ENCODE measurements around the gene DBT.

The DBT gene

GRCh38 chr1:100184536-100184935, 65.1 kb downstream of the DBT start:
- DNase-seq = no peak

- DNase-seq = no peak
Observed at GRCh38 chr1:100183370-100183769, 66.3 kb downstream of the DBT start.

GRCh38 chr1:100178091-100178490, 71.5 kb downstream of the DBT start, which contains the start of gene LRRC39:
Gene LRRC39, minus strand, starts transcription at chr1:100178256. Its CDS starts 9,740 bp downstream, at chr1:100168516.
- DNase-seq = no peak

- DNase-seq = no peak
Observed at GRCh38 chr1:100177295-100178041, 72.2 kb downstream of the DBT start.

- no peak for DNase-seq
Observed at GRCh38 chr1:100168051-100168450, 81.6 kb downstream of the DBT start.

GRCh38 chr1:100164702-100165101, 84.9 kb downstream of the DBT start:
- DNase-seq = no peak

GRCh38 chr1:100164216-100164615, 85.4 kb downstream of the DBT start:
- no peak for DNase-seq

GRCh38 chr1:100162881-100163280, 86.8 kb downstream of the DBT start:
- no peak for DNase-seq

GRCh38 chr1:100152271-100152670, 97.4 kb downstream of the DBT start:
- DNase-seq = no peak

GRCh38 chr1:100151679-100152078, 98.0 kb downstream of the DBT start:
- no peak for DNase-seq

- DNase-seq = no peak
Observed at GRCh38 chr1:100147875-100148274, 101.8 kb downstream of the DBT start.

GRCh38 chr1:100146958-100147357, 102.7 kb downstream of the DBT start:
- DNase-seq = no peak

GRCh38 chr1:100145116-100145515, 104.5 kb downstream of the DBT start:
- DNase-seq = no peak

- DNase-seq = no peak
Observed at GRCh38 chr1:100142343-100142742, 107.3 kb downstream of the DBT start.

GRCh38 chr1:100141192-100141591, 108.4 kb downstream of the DBT start:
- no peak for DNase-seq

- no peak for DNase-seq
Observed at GRCh38 chr1:100137602-100138001, 112.0 kb downstream of the DBT start.

All from CD4-positive, alpha-beta T cell treated with Interleukin-17A for 1 hour (primary cell).